DOHH2 (cell line): ENCODE measurements around the gene ANKS1B.
"Not testable (repeated sequence)": the region's sequence is repeated elsewhere in the genome, so short reads cannot be mapped to it uniquely, and the experiment has no call there.

Experiments
- H3F3A ChIP-seq: fragments of 200-600 bp; sonication (generic), shearing (Covaris generic); 2 replicates; pipeline ENCODE4 v1.6.0; 2016; ENCODE audit warnings: antibody characterized with exemption, mild to moderate bottlenecking; ENCODE audit not compliant: control insufficient read depth, insufficient read depth
- H3K27ac ChIP-seq: fragments of 200-600 bp; sonication (generic); 2 replicates; pipeline ENCODE4 v1.5.1; 2014; ENCODE audit warnings: low read depth, mild to moderate bottlenecking, low read length, moderate library complexity
- H3K27me3 ChIP-seq: fragments of 200-600 bp; sonication (generic); 2 replicates; pipeline ENCODE4 v1.6.1; 2014; ENCODE audit warnings: mild to moderate bottlenecking, low read length, mixed read lengths; ENCODE audit not compliant: control insufficient read depth
- H3K36me3 ChIP-seq: fragments of 200-600 bp; sonication (generic); 2 replicates; pipeline ENCODE4 v1.6.1; 2014; ENCODE audit warnings: mild to moderate bottlenecking, low read length, moderate library complexity, mixed read lengths; ENCODE audit not compliant: control insufficient read depth
- H3K4me1 ChIP-seq: fragments of 200-600 bp; sonication (generic); 2 replicates; pipeline ENCODE4 v1.6.1; 2014; ENCODE audit warnings: mild to moderate bottlenecking, low read length, mixed read lengths; ENCODE audit not compliant: control insufficient read depth
- H3K4me2 ChIP-seq: fragments of 200-600 bp; sonication (generic); 2 replicates; pipeline ENCODE4 v1.6.0; 2014; ENCODE audit warnings: mild to moderate bottlenecking, low read length, moderate library complexity
- H3K4me3 ChIP-seq: fragments of 200-600 bp; sonication (generic); 2 replicates; pipeline ENCODE4 v1.5.1; 2014; ENCODE audit warnings: mild to moderate bottlenecking, low read length, mixed read lengths
- H3K79me2 ChIP-seq: fragments of 200-600 bp; sonication (generic); 2 replicates; pipeline ENCODE4 v1.6.1; 2014; ENCODE audit warnings: mild to moderate bottlenecking, low read length, mixed read lengths; ENCODE audit not compliant: control insufficient read depth
- H3K9me2 ChIP-seq: fragments of 200-600 bp; sonication (generic); replicated peaks from 2 replicates; pipeline ENCODE4 v1.6.1; 2014; ENCODE audit warnings: mild to moderate bottlenecking, low read length, mixed read lengths; ENCODE audit not compliant: control insufficient read depth
- H3K9me3 ChIP-seq: fragments of 200-600 bp; sonication (generic); 2 replicates; pipeline ENCODE4 v1.6.1; 2014; ENCODE audit warnings: antibody characterized with exemption, low read length, mixed read lengths; ENCODE audit not compliant: control insufficient read depth, insufficient read depth
- H4K20me1 ChIP-seq: fragments of 200-600 bp; sonication (generic); 2 replicates; pipeline ENCODE4 v1.6.0; 2014; ENCODE audit warnings: low read depth, mild to moderate bottlenecking, antibody characterized with exemption, low read length, moderate library complexity; ENCODE audit not compliant: control insufficient read depth, insufficient read depth
- EZH2phosphoT487 ChIP-seq: fragments of 200-600 bp; sonication (generic); IDR thresholded peaks from 2 replicates; pipeline ENCODE4 v1.6.1; 2017; ENCODE audit warnings: borderline replicate concordance, mild to moderate bottlenecking, antibody characterized with exemption, low read length, moderate library complexity, mixed read lengths
- TF ChIP-seq, protein P1 (sequence below): fragments of 200-600 bp; sonication (generic); IDR thresholded peaks from one replicate; pipeline ENCODE4 v1.5.1; 2014; ENCODE audit warnings: antibody characterized with exemption, mild to moderate bottlenecking, low read depth, low read length; ENCODE audit not compliant: poor library complexity, severe bottlenecking

Gene ANKS1B

DNA sequence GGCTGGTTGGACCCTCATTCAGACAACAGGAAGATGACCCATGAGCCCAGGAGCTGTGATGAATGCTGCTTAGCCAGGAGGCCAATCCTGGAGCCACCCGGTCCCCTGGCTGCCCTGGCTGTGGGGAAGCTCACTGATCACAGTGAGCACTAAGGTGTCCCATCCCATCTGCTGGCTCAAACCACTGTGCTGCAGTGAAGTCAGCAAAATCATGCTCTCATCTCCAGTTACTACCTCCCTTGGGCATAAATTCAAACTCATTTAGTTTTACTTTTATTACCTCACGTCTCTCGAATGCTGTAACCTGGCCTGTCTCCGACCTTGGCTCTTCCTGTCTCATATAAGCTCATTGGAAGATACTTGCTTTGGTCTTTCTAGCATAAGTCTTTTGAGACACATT, 1227.3 kb downstream of the ANKS1B start:
- Histone ChIP-seq H3K36me3 (no peaks in the 10 kb centered on the region), H4K20me1 (no peaks in the 10 kb centered on the region), H3F3A (no peaks in the 10 kb centered on the region), H3K27me3 (peaks cover 13% of the 10 kb centered on the region), H3K27ac (no peak overlapping the region), H3K9me3 (no peaks in the 10 kb centered on the region), H3K9me2 (no peaks in the 10 kb centered on the region), H3K4me2 (no peak overlapping the region), H3K4me1 (no peaks in the 10 kb centered on the region), H3K4me3 (no peak overlapping the region), H3K79me2 (no peaks in the 10 kb centered on the region)
- TF ChIP-seq, protein P1, sequence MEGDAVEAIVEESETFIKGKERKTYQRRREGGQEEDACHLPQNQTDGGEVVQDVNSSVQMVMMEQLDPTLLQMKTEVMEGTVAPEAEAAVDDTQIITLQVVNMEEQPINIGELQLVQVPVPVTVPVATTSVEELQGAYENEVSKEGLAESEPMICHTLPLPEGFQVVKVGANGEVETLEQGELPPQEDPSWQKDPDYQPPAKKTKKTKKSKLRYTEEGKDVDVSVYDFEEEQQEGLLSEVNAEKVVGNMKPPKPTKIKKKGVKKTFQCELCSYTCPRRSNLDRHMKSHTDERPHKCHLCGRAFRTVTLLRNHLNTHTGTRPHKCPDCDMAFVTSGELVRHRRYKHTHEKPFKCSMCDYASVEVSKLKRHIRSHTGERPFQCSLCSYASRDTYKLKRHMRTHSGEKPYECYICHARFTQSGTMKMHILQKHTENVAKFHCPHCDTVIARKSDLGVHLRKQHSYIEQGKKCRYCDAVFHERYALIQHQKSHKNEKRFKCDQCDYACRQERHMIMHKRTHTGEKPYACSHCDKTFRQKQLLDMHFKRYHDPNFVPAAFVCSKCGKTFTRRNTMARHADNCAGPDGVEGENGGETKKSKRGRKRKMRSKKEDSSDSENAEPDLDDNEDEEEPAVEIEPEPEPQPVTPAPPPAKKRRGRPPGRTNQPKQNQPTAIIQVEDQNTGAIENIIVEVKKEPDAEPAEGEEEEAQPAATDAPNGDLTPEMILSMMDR: no peak
- TF ChIP-seq EZH2phosphoT487: no peak

DNA sequence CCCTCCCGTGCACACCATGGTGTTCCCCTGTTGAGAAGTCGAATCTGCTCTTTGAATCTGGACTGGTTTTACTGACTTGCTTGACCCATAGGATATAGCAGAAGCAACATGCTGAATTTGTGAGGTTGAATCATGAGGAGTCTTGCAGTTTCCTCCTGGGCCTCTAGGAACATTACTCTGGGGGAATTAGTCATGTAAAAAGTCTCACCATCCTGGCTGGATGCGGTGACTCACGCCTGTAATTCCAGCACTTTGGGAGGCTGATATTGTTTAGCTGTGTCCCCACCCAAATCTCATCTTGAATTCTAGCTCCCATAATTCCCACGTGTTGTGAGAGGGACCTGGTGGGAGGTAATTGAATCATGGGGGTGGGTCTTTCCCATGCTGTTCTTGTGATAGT, 1228.9 kb downstream of the ANKS1B start:
- H3K4me1 ChIP-seq, H3K36me3 ChIP-seq, H3K4me2 ChIP-seq, H3K79me2 ChIP-seq, H3F3A ChIP-seq, H3K9me2 ChIP-seq, H3K4me3 ChIP-seq, H3K27ac ChIP-seq, H3K9me3 ChIP-seq, H4K20me1 ChIP-seq: not testable (repeated sequence)
- H3K27me3 ChIP-seq: peaks cover 13% of the 10 kb centered on the region

DNA sequence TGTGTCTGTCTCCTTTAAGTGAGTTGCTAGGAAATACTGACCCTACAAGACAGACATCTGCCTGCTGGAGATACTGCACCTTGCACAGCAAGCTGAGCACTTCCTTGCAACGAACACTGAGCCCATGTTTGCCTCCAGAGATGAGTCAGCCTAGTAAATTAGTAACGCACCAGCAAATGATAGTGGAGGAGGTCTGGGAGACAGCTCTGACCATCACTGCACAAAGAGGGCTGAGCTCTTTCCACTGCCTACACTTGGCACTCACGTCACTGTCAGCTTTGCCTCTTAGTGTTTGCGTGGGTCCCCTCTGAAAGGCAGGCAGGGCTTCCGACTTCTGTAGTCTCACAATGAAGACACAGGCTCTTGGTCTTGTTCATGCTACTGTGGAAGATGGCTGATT, 1230.6 kb downstream of the ANKS1B start:
- Histone ChIP-seq H3K27me3 (peaks cover 13% of the 10 kb centered on the region), H3K4me3 (no peak overlapping the region), H3K9me3 (no peaks in the 10 kb centered on the region), H3K27ac (no peak overlapping the region), H4K20me1 (no peaks in the 10 kb centered on the region), H3K4me2 (no peak overlapping the region), H3K79me2 (no peaks in the 10 kb centered on the region), H3K36me3 (no peaks in the 10 kb centered on the region), H3K4me1 (no peaks in the 10 kb centered on the region), H3F3A (no peaks in the 10 kb centered on the region), H3K9me2 (no peaks in the 10 kb centered on the region)
- no peak for TF ChIP-seq EZH2phosphoT487
- TF ChIP-seq, protein P1: no peak

DNA sequence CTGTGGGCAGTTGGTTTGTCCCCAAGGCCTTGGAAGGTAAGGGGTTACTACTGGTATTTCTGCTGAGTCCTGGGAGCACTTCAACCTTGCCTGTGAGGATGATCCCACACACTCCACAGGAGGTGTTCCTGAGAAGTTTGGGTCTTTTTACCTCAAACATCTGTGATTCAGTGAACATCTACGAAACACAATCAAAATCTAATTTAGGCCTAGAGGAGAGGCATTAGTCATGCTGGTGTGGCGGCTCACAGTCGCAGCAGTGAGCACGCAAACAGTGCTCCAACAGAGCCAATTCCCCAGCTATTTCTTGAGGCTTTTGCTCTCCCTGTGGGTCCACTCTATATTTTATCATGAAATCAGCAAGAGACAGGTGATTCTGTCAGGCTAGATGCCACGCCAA, 1232.0 kb downstream of the ANKS1B start:
- TF ChIP-seq, protein P1: no peak
- TF ChIP-seq EZH2phosphoT487: no peak
- no peaks in the 10 kb centered on the region for H3K9me2 ChIP-seq

More for the DNA sequence above, 1232.0 kb downstream of the ANKS1B start:
- H3K4me3 ChIP-seq: no peak overlapping the region
- H3F3A ChIP-seq: no peaks in the 10 kb centered on the region
- no peaks in the 10 kb centered on the region for H3K9me3 ChIP-seq
- H3K79me2 ChIP-seq: no peaks in the 10 kb centered on the region
- H3K4me2 ChIP-seq: no peak overlapping the region
- no peaks in the 10 kb centered on the region for H3K4me1 ChIP-seq
- peaks cover 13% of the 10 kb centered on the region for H3K27me3 ChIP-seq
- H4K20me1 ChIP-seq: no peaks in the 10 kb centered on the region
- H3K27ac ChIP-seq: no peak overlapping the region
- no peaks in the 10 kb centered on the region for H3K36me3 ChIP-seq
